ENCODE data around the gene TNS1. TPM values are rescaled to one million over a fixed set of nuclear protein-coding genes. Genes with fewer than 3 reads are reported as not detected.

The TNS1 gene
- total and polyA plus RNA-seq, 2 experiments from 2014 or later: 16.2 to 27.6 TPM

DNA sequence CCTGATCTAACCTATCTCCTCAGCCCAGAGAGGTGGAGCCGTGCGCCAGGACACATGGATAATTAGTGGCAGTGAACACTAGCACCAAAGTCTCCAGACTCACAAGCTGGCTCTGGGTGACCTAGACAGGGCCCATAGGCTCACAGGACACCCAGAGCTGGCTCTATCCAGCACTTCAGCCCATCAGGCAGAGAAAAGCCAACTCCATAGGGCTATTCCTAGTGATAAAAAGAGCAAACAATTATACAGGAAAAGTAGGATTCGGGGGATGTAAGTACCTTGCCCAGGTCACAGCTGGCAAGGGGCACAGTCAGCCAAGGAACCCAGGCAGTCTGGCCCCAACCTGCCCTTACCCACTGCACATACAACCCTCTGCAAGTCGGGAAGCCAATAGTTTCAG is 178.6 kb downstream of the TNS1 start:
- TF ChIP-seq EZH2phosphoT487 (IDR thresholded peaks at IDR 0.05; ENCODE audit: low read depth, severe bottlenecking, unreplicated experiment) (no peak), EZH2 (IDR thresholded peaks at IDR 0.05; ENCODE audit: borderline replicate concordance) (no peak)
- TF ChIP-seq, protein P1, sequence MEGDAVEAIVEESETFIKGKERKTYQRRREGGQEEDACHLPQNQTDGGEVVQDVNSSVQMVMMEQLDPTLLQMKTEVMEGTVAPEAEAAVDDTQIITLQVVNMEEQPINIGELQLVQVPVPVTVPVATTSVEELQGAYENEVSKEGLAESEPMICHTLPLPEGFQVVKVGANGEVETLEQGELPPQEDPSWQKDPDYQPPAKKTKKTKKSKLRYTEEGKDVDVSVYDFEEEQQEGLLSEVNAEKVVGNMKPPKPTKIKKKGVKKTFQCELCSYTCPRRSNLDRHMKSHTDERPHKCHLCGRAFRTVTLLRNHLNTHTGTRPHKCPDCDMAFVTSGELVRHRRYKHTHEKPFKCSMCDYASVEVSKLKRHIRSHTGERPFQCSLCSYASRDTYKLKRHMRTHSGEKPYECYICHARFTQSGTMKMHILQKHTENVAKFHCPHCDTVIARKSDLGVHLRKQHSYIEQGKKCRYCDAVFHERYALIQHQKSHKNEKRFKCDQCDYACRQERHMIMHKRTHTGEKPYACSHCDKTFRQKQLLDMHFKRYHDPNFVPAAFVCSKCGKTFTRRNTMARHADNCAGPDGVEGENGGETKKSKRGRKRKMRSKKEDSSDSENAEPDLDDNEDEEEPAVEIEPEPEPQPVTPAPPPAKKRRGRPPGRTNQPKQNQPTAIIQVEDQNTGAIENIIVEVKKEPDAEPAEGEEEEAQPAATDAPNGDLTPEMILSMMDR (IDR thresholded peaks at IDR 0.05; ENCODE audit: poor library complexity): no peak
- H3K9me2 ChIP-seq (replicated peaks; ENCODE audit: insufficient read depth): no peaks in the 10 kb centered on the region
- no peaks in the 10 kb centered on the region for H3K36me3 ChIP-seq (replicated peaks; ENCODE audit: insufficient read depth, low read depth)
- no peaks in the 10 kb centered on the region for H4K20me1 ChIP-seq (ENCODE audit: insufficient read depth, poor library complexity, severe bottlenecking)
- no peaks in the 10 kb centered on the region for H3K9me3 ChIP-seq (ENCODE audit: low read depth)
- no peak overlapping the region for H3K27ac ChIP-seq
- no peaks in the 10 kb centered on the region for H3K27me3 ChIP-seq
- H3K4me1 ChIP-seq (ENCODE audit: insufficient read depth): no peaks in the 10 kb centered on the region
- H3K4me2 ChIP-seq: no peak overlapping the region
- no peak overlapping the region for H3K4me3 ChIP-seq
- no peak overlapping the region for H2AFZ ChIP-seq
- 97% methylated on average over 4 of the region's 4 CpGs for WGBS (ENCODE audit: low lambda C conversion rate, missing lambda C conversion rate)
- no peak for DNase-seq (ENCODE audit: low spot score)
- no peaks in the 10 kb centered on the region for H3K79me2 ChIP-seq

DNA sequence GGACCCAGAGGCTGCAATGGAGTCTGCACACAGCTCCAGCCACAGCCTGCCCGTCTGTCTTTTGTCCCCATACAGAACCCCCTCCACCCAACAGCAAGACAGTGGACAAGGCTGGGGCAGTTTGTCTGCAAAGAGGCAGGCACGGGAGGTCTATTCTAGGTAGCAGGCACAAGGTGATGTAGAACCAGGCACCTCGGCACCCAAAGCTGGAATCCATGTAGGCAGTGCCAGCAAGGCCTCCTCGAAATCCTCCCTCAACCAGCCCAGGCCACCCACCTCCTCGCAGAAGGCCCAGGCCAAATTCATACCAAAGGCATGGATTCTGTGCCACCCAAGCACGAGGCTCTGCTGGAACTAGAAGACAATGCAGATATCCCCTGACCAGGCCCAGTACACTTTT is 179.2 kb downstream of the TNS1 start:
- TF ChIP-seq EZH2phosphoT487 (IDR thresholded peaks at IDR 0.05; ENCODE audit: low read depth, severe bottlenecking, unreplicated experiment) (no peak), EZH2 (IDR thresholded peaks at IDR 0.05; ENCODE audit: borderline replicate concordance) (no peak)
- TF ChIP-seq, protein P1 (IDR thresholded peaks at IDR 0.05; ENCODE audit: poor library complexity): no peak
- 92% methylated on average over 6 of the region's 6 CpGs for WGBS (ENCODE audit: low lambda C conversion rate, missing lambda C conversion rate)
- H3K36me3 ChIP-seq (replicated peaks; ENCODE audit: insufficient read depth, low read depth): no peaks in the 10 kb centered on the region

DNA sequence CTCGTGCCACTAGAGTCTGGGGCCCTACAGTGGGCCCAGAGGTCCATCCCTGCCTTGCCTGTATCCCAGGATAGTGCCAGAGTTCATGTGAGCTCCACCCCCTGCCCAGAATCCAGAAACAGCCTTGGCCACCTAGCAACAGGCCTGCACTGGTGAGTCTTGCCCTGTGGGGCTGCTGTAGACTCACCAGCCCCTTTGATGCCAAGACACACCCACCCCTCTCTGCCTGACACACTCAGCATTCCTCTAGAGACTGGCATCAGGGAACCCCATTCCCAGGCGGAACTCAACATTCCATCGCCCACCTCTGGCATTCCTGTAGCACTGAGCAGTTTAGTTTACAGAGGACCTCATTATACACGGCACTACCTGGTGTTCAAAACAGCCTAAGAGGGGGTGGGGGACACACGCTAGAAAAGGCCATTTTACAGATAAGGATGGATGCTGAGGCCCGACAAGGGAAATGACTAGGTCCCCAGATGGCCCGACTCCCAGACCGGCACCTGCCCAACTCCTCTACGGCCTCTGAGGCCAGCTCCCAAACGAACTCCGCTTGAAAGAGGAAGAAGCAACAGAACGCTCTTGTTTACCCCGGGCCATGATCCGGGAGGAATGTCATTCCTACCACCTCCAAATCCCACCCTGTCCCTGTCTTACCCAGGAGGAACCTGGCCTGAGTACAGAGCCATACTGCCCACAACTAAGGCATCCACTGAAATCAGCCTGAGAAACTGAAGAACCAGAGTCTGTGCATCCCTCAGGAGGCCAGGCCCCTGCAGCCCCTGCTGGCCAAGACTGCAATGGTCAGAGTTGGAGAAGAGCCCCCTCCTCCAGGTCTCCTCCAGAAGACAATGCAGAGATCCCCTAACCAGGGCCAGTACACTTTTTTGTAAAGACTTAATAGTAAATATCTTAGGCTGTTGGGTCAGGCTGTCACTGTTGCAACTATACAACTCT is 180.2 kb downstream of the TNS1 start:
- Histone ChIP-seq H2AFZ (no peak overlapping the region), H3K4me2 (no peak overlapping the region), H3K9me3 (ENCODE audit: low read depth) (no peaks in the 10 kb centered on the region), H3K79me2 (no peaks in the 10 kb centered on the region), H3K4me1 (ENCODE audit: insufficient read depth) (no peaks in the 10 kb centered on the region), H3K27me3 (no peaks in the 10 kb centered on the region), H3K36me3 (replicated peaks; ENCODE audit: insufficient read depth, low read depth) (no peaks in the 10 kb centered on the region), H3K27ac (no peak overlapping the region), H3K9me2 (replicated peaks; ENCODE audit: insufficient read depth) (no peaks in the 10 kb centered on the region), H4K20me1 (ENCODE audit: insufficient read depth, poor library complexity, severe bottlenecking) (no peaks in the 10 kb centered on the region), H3K4me3 (no peak overlapping the region)
- no peak for TF ChIP-seq EZH2 (IDR thresholded peaks at IDR 0.05; ENCODE audit: borderline replicate concordance)
- TF ChIP-seq, protein P1 (IDR thresholded peaks at IDR 0.05; ENCODE audit: poor library complexity): no peak
- TF ChIP-seq EZH2phosphoT487 (IDR thresholded peaks at IDR 0.05; ENCODE audit: low read depth, severe bottlenecking, unreplicated experiment): no peak
- DNase-seq (ENCODE audit: low spot score): no peak
- WGBS (ENCODE audit: low lambda C conversion rate, missing lambda C conversion rate): 90% methylated on average over 14 of the region's 14 CpGs

More for the DNA sequence above, 179.2 kb downstream of the TNS1 start:
- H3K9me2 ChIP-seq (replicated peaks; ENCODE audit: insufficient read depth): no peaks in the 10 kb centered on the region
- no peaks in the 10 kb centered on the region for H3K27me3 ChIP-seq
- H3K4me3 ChIP-seq: no peak overlapping the region
- H3K4me2 ChIP-seq: no peak overlapping the region
- no peaks in the 10 kb centered on the region for H3K9me3 ChIP-seq (ENCODE audit: low read depth)
- no peak for DNase-seq (ENCODE audit: low spot score)
- no peak overlapping the region for H2AFZ ChIP-seq
- H3K27ac ChIP-seq: no peak overlapping the region
- no peaks in the 10 kb centered on the region for H4K20me1 ChIP-seq (ENCODE audit: insufficient read depth, poor library complexity, severe bottlenecking)
- H3K4me1 ChIP-seq (ENCODE audit: insufficient read depth): no peaks in the 10 kb centered on the region
- no peaks in the 10 kb centered on the region for H3K79me2 ChIP-seq

Data from hepatocyte (in vitro differentiated cells).